ENCODE measurements around the gene PTPN7.

The PTPN7 gene

GRCh38 chr1:202205523-202206190, 45.3 kb upstream of the PTPN7 start:
- H3K9me2 ChIP-seq (replicated peaks; ENCODE audit: low read depth, low read length), result no peaks in the 10 kb centered on the region
- no peak for TF ChIP-seq EZH2phosphoT487 (IDR thresholded peaks at IDR 0.05; ENCODE audit: borderline replicate concordance)
- TF ChIP-seq CTCF (conservative IDR thresholded peaks at IDR 0.05; ENCODE audit: low read length), result peak; percentile 68
- H3K9me3 ChIP-seq (ENCODE audit: insufficient read depth, low read depth, low read length), result no peaks in the 10 kb centered on the region
- peaks cover 9% of the 10 kb centered on the region for H3K4me1 ChIP-seq (ENCODE audit: insufficient read depth, low read length, poor library complexity, severe bottlenecking)
- H4K20me1 ChIP-seq (ENCODE audit: insufficient read depth, low read length, poor library complexity, severe bottlenecking), result no peaks in the 10 kb centered on the region
- H3F3A ChIP-seq (ENCODE audit: low read depth), result no peaks in the 10 kb centered on the region
- H3K36me3 ChIP-seq (ENCODE audit: insufficient read depth, low read length), result no peaks in the 10 kb centered on the region
- no peaks in the 10 kb centered on the region for H3K79me2 ChIP-seq (ENCODE audit: insufficient read depth, low read length)
- H3K4me3 ChIP-seq (ENCODE audit: low read length, poor library complexity, severe bottlenecking), result no peak overlapping the region
- no peak overlapping the region for H3K9ac ChIP-seq (ENCODE audit: low read depth, low read length, poor library complexity, severe bottlenecking)
- no peak overlapping the region for H2AFZ ChIP-seq (ENCODE audit: low read length)
- no peaks in the 10 kb centered on the region for H3K27me3 ChIP-seq (ENCODE audit: insufficient read depth, low read length, poor library complexity, severe bottlenecking)
- no peak overlapping the region for H3K4me2 ChIP-seq (ENCODE audit: low read depth, low read length, poor library complexity, severe bottlenecking)

DNA sequence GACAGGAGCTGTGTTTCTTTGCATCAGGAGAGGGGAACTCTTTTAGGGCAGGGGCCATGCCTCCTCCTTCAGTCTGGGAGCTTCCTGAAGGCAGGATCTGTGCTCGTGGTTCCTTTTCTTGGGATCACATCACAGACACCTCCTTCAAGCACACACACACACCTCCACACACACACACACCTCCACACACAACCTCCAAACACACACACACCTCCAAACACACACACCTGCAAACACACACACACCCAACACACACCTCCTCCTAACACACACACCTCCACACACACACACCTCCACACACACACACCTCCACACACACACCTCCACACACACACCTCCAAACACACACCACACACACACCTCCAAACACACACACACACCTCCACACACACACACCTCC, 43.7 kb upstream of the PTPN7 start:
- Histone ChIP-seq H3K9me3 (ENCODE audit: insufficient read depth, low read depth, low read length) (no peaks in the 10 kb centered on the region), H3K4me2 (ENCODE audit: low read depth, low read length, poor library complexity, severe bottlenecking) (no peak overlapping the region), H2AFZ (ENCODE audit: low read length) (no peak overlapping the region)

DNA sequence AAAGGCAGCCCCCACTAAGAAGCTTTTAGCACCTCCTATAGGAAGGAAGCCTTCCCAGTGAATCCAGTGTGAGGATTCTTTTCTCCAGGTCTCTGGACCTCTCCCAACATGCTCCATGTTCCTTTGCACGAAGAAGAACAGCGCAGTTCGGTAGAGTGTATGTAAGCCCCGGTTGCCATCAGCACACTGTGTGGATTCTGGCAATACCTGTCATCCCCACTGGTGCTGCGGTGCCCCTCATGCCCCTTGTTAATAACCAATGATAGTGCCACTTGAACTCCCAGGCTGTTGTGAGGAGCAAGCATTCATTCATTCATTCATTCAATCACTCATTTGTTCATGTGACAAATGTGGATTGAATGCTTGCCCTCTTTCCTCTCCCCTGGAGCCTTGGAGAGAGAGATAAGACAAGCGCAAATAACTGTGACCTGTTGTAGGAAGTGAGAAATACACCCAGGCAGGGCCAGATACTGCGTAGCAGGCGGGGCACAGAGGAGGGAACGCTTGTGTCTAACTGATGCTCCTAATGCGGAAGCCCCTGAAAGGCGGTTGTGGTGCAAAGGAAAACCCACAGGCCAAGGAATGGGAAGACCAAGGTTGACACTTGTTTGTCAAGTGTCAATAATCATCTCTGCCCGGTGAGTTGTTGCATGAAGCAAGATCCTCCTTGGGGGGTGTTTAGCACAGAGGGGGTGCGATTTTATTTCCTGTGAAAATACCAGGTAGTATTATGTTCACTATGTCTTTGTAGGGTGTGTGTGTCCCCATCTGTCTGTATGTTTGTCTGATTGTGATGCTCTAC, 43.0 kb upstream of the PTPN7 start:
- Histone ChIP-seq H3K36me3 (ENCODE audit: insufficient read depth, low read length) (no peaks in the 10 kb centered on the region), H3K9me3 (ENCODE audit: insufficient read depth, low read depth, low read length) (no peaks in the 10 kb centered on the region), H4K20me1 (ENCODE audit: insufficient read depth, low read length, poor library complexity, severe bottlenecking) (no peaks in the 10 kb centered on the region), H3K4me3 (ENCODE audit: low read length, poor library complexity, severe bottlenecking) (no peak overlapping the region), H3K9ac (ENCODE audit: low read depth, low read length, poor library complexity, severe bottlenecking) (no peak overlapping the region), H3K9me2 (replicated peaks; ENCODE audit: low read depth, low read length) (no peaks in the 10 kb centered on the region), H2AFZ (ENCODE audit: low read length) (no peak overlapping the region), H3K4me1 (ENCODE audit: insufficient read depth, low read length, poor library complexity, severe bottlenecking) (peaks cover 13% of the 10 kb centered on the region), H3F3A (ENCODE audit: low read depth) (no peaks in the 10 kb centered on the region), H3K27me3 (ENCODE audit: insufficient read depth, low read length, poor library complexity, severe bottlenecking) (no peaks in the 10 kb centered on the region), H3K4me2 (ENCODE audit: low read depth, low read length, poor library complexity, severe bottlenecking) (no peak overlapping the region), H3K79me2 (ENCODE audit: insufficient read depth, low read length) (no peaks in the 10 kb centered on the region)
- TF ChIP-seq CTCF (conservative IDR thresholded peaks at IDR 0.05; ENCODE audit: low read length) (no peak), EZH2phosphoT487 (IDR thresholded peaks at IDR 0.05; ENCODE audit: borderline replicate concordance) (no peak)

More for the DNA sequence above, 43.7 kb upstream of the PTPN7 start:
- Histone ChIP-seq H4K20me1 (ENCODE audit: insufficient read depth, low read length, poor library complexity, severe bottlenecking) (no peaks in the 10 kb centered on the region), H3K9ac (ENCODE audit: low read depth, low read length, poor library complexity, severe bottlenecking) (no peak overlapping the region), H3F3A (ENCODE audit: low read depth) (no peaks in the 10 kb centered on the region), H3K4me1 (ENCODE audit: insufficient read depth, low read length, poor library complexity, severe bottlenecking) (peaks cover 13% of the 10 kb centered on the region), H3K79me2 (ENCODE audit: insufficient read depth, low read length) (no peaks in the 10 kb centered on the region), H3K36me3 (ENCODE audit: insufficient read depth, low read length) (no peaks in the 10 kb centered on the region), H3K9me2 (replicated peaks; ENCODE audit: low read depth, low read length) (no peaks in the 10 kb centered on the region), H3K4me3 (ENCODE audit: low read length, poor library complexity, severe bottlenecking) (no peak overlapping the region), H3K27me3 (ENCODE audit: insufficient read depth, low read length, poor library complexity, severe bottlenecking) (no peaks in the 10 kb centered on the region)
- no peak for TF ChIP-seq EZH2phosphoT487 (IDR thresholded peaks at IDR 0.05; ENCODE audit: borderline replicate concordance)
- no peak for TF ChIP-seq CTCF (conservative IDR thresholded peaks at IDR 0.05; ENCODE audit: low read length)
